Tibial artery (tissue), 4 donors: ENCODE results near the gene CRYGN.

ENCODE experiments used
- DNase-seq, 2 donors: peaks; one replicate each; pipeline ENCODE4 v3.0.0-alpha.2; 2019
- H3K27ac ChIP-seq, 2 donors: fragments of 200-600 bp; sonication (generic) in 1 of 2; 1 replicate in 1 of 2; 2 replicates in 1 of 2; pipeline ENCODE4 v1.5.1; 2018 to 2019; ENCODE audit warnings: mild to moderate bottlenecking in 1 of 2
- H3K27me3 ChIP-seq, 2 donors: fragments of 200-600 bp; sonication (generic) in 1 of 2; one replicate each; pipeline versions ENCODE4 v1.5.1 to v1.6.0; 2016 to 2019
- H3K36me3 ChIP-seq, 3 donors: fragments of 200-600 bp; sonication (generic) in 2 of 3; one replicate each; pipeline ENCODE4 v1.5.1; 2016 to 2019; ENCODE audit warnings: mild to moderate bottlenecking in 2 of 3
- H3K4me1 ChIP-seq, 4 donors: fragments of 200-600 bp; sonication (generic) in 2 of 4; 1 replicate in 3 of 4; 2 replicates in 1 of 4; pipeline ENCODE4 v1.5.1; 2016 to 2019
- H3K4me3 ChIP-seq, 2 donors: fragments of 200-600 bp; sonication (generic) in 1 of 2; 1 replicate in 1 of 2; 2 replicates in 1 of 2; pipeline ENCODE4 v1.5.1; 2018 to 2019; ENCODE audit warnings: mild to moderate bottlenecking in 2 of 2
- H3K9me3 ChIP-seq, 3 donors: fragments of 200-600 bp; sonication (generic) in 1 of 3; one replicate each; pipeline ENCODE4 v1.5.1; 2016 to 2019
- intact Hi-C: fragments of 100-400 bp; cut with DNase I; formaldehyde crosslinking; loops from one replicate; pipeline ENCODE4 v1.15.0; 2023; ENCODE audit warnings: low total_unique reads
- TF ChIP-seq, protein P1 (sequence below), 2 experiments: fragments of 200-600 bp in 1 of 2; fragments of 450-650 bp in 1 of 2; IDR thresholded peaks; one replicate each; pipeline ENCODE4 v1.5.1; 2017 to 2019; ENCODE audit warnings: antibody characterized with exemption in 2 of 2, mild to moderate bottlenecking in 1 of 2, moderate library complexity in 1 of 2

Gene CRYGN

DNA sequence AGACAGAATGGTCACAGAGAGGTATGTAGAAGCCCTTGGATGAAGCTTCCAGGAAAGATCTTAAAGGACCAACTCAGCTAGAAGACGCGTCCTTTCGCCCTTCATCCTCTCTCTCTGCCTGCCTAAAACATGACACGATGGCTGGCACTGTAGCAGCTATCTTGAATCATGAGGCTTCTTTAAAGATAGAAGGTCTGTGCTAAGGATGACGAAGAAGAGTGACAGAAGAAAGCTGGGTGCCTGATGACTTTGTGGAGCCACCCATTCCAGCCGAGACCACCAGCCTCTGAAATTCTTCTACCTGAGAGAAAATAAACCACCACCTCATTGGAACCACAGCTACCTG, 55.6 kb downstream of the CRYGN start:
- intact Hi-C loops, result no loop called here
- Histone ChIP-seq H3K4me1 (peaks cover 0 to 39% (median 29%) of the 10 kb centered on the region in 4 donors), H3K27ac (no peak overlapping the region), H3K4me3 (no peak overlapping the region), H3K27me3 (peaks cover 0 to 14% of the 10 kb centered on the region in 2 donors), H3K9me3 (no peaks in the 10 kb centered on the region), H3K36me3 (peaks cover 0 to 12% (median 0%) of the 10 kb centered on the region in 3 donors)
- DNase-seq, result no peak
- TF ChIP-seq, protein P1, sequence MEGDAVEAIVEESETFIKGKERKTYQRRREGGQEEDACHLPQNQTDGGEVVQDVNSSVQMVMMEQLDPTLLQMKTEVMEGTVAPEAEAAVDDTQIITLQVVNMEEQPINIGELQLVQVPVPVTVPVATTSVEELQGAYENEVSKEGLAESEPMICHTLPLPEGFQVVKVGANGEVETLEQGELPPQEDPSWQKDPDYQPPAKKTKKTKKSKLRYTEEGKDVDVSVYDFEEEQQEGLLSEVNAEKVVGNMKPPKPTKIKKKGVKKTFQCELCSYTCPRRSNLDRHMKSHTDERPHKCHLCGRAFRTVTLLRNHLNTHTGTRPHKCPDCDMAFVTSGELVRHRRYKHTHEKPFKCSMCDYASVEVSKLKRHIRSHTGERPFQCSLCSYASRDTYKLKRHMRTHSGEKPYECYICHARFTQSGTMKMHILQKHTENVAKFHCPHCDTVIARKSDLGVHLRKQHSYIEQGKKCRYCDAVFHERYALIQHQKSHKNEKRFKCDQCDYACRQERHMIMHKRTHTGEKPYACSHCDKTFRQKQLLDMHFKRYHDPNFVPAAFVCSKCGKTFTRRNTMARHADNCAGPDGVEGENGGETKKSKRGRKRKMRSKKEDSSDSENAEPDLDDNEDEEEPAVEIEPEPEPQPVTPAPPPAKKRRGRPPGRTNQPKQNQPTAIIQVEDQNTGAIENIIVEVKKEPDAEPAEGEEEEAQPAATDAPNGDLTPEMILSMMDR (IDR thresholded peaks at IDR 0.05), result no peak

DNA sequence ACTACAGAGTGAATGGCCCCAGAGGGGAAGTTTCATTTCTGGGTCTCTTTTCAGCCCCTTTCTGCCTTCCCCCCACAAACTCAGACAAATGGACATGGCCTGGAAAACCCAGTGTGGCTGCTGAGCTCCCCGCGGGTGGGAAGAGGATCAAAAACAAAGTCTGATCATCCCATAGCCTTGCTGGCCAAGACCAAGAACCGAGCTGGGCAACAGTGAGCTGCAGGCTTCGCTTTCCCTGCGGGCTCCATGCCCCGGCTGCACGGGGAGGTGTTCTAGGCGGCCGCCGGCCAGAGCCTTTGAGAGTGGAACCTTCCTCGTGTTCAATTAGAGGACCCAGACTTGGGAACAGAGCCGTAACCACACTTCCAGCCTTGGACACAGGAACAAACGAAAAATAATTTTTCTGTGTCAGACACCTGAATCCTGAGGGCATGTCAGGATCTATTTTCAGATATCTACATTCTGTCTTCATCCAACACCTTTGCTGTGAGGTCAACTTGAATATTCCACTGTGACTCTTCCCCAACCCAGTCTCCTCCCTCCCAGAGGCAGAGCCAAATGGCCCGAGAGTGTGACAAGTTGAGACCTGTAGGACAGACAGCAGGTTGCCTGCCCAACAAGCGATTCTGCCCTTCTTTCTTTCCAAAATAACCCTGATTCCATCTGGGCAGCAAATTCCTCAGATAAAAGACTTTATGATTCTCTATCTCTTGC, 56.1 kb downstream of the CRYGN start:
- peaks cover 0 to 14% of the 10 kb centered on the region in 2 donors for H3K27me3 ChIP-seq
- H3K36me3 ChIP-seq, result peaks cover 0 to 17% (median 0%) of the 10 kb centered on the region in 3 donors
- no peaks in the 10 kb centered on the region for H3K9me3 ChIP-seq
- no peak overlapping the region for H3K27ac ChIP-seq
- intact Hi-C loops, result no loop called here
- TF ChIP-seq, protein P1 (IDR thresholded peaks at IDR 0.05), result no peak
- no peak overlapping the region for H3K4me3 ChIP-seq
- peaks cover 0 to 39% (median 29%) of the 10 kb centered on the region in 4 donors for H3K4me1 ChIP-seq
- DNase-seq, result no peak

DNA sequence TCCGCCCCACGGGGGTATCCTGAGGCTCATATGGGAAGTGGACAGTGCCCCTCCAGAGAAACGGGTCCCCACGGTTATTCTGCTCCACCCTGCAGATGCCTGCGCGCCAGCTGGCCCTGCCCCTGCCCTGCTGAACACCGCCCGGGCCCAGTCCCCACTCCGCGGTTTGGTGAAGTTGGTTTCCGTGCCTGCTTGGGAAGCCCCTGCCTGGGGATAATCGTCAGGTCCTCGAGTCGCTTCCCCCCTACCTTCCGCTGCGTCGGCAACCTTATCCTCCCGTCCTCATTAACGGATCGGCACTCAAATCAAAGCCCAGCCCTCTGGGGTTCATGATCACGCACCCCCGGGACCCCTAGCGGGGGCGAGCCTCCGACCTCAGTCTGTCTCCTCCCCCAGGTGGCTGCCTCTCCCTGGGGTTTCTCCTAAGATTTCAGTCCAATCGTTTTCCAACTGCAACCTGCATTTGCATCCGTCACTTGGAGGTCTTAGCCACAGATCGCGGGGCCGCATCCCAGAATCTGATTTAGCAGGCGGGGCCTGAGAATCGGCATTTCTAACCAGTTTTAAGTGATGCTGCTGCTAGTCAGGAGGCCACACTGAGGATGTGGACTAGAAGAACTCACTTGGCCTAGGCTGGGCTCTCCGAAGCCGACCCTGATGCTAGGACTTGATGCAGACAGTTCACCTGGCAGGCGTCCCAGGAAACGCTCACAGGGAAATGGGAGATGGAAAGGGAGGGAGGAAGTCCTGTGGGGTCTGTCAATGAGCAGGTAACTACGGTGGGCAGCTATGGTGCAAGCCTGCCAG, 57.7 kb downstream of the CRYGN start:
- H3K9me3 ChIP-seq, result no peaks in the 10 kb centered on the region
- H3K27me3 ChIP-seq, result peaks cover 0 to 14% of the 10 kb centered on the region in 2 donors
- H3K36me3 ChIP-seq, result peaks cover 9 to 32% (median 12%) of the 10 kb centered on the region in 3 donors
- H3K4me3 ChIP-seq, result peak overlapping the region in 1 of 2 donors; percentile 42
- intact Hi-C loops, result no loop called here
- TF ChIP-seq, protein P1 (IDR thresholded peaks at IDR 0.05), result no peak
- no peak for DNase-seq
- H3K27ac ChIP-seq, result no peak overlapping the region
- peaks cover 0 to 39% (median 27%) of the 10 kb centered on the region in 4 donors for H3K4me1 ChIP-seq

DNA sequence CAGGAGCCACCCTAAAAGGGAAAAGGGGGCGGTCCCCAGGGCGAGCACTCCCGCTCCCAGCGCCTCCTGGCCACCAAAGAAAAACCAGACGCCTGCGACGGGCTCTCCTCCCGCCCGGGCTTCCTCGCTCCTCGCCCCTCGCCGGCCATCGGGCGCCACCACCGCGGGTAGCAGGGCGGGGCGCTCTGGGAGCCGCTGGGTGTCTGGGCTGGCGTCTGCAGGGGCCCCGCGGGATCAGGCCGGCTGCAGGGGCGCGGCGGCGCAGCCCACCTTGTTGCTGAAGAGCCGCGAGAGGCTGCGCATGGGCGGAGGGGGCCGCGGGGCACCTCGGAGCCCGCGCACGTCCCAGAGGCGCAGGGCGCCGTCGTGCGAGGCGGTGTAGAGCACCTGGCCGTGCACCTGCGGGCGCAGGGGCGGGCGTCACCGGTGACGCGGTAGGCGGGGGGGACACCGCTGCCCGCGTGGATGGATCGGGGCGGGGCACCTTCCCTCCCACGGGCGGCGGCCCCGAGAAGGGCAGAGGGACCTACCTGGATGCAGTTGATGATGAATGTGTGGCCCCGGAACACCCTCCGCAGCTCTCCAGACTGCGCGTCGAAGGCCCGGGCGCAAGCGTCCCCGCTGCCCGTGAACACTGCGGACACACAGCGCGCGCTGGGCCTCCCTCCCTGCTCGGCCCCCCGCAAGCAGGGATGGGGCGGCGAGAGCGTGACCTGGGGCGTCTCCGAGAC, 58.4 kb downstream of the CRYGN start:
- no peaks in the 10 kb centered on the region for H3K9me3 ChIP-seq
- intact Hi-C loops, result no loop called here
- TF ChIP-seq, protein P1 (IDR thresholded peaks at IDR 0.05), result no peak
- no peak overlapping the region for H3K27ac ChIP-seq
- no peak for DNase-seq
- peaks cover 0 to 37% (median 25%) of the 10 kb centered on the region in 4 donors for H3K4me1 ChIP-seq
- peaks cover 17 to 40% (median 19%) of the 10 kb centered on the region in 3 donors for H3K36me3 ChIP-seq
- H3K27me3 ChIP-seq, result peaks cover 0 to 14% of the 10 kb centered on the region in 2 donors
- peak overlapping the region; percentile 32 to 42 for H3K4me3 ChIP-seq

DNA sequence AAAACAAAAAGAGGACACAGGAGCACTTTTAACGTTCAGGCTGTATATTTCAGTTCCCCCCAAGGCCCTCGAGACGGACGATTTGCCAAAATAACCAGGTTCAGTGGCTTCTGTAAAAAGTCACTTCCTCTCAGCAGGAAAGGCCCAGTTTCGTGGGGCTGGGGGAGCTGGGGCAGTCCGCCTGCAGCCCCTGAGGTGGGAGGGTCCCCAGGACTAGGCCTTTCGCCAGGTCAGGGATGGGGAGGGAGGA, 58.9 kb downstream of the CRYGN start:
- TF ChIP-seq, protein P1 (IDR thresholded peaks at IDR 0.05), result no peak
- Histone ChIP-seq H3K4me3 (peak overlapping the region; percentile 32 to 42), H3K36me3 (peaks cover 22 to 45% (median 24%) of the 10 kb centered on the region in 3 donors), H3K9me3 (no peaks in the 10 kb centered on the region), H3K27me3 (peaks cover 0 to 14% of the 10 kb centered on the region in 2 donors), H3K27ac (no peak overlapping the region), H3K4me1 (peaks cover 0 to 32% (median 23%) of the 10 kb centered on the region in 4 donors)
- DNase-seq, result no peak
- intact Hi-C loops, result no loop called here
